Measurements from ENCODE around the gene CRB3. TPM values are rescaled to one million over a fixed set of nuclear protein-coding genes. Genes with fewer than 3 reads are reported as not detected.

Gene CRB3
- total and polyA plus RNA-seq, 9 donors, result 0.33 to 30.1 (median 1.4) TPM; not detected in 2

DNA sequence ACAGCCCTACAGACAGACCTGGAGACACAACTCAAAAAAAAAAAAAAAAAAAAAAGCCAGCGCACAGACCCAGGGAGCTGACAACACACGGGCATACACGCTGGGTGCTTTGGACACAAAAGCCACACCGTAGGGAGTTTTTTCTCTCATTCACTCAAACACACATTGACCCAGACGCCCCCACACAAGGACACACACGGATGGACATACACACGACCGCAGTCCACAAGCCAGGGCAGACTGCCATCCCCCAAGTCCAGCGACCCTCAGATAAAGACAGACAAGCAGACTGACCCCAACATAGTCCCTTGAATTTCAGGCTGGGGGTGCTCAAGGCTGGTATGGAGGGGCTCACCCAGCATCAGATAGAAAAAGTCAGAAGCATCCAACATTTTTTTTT lies 50.0 kb downstream of the CRB3 start:
- H3K4me1 ChIP-seq (ENCODE audit: insufficient read depth), result peaks cover 4% of the 10 kb centered on the region
- 39 to 45% (median 44%) methylated on average over 9 of the region's 9 CpGs for WGBS, 3 donors
- no peak overlapping the region for H3K4me3 ChIP-seq
- TF ChIP-seq POLR2A (IDR thresholded peaks at IDR 0.05) (no peak), CTCF (IDR thresholded peaks at IDR 0.05) (no peak), EP300 (IDR thresholded peaks at IDR 0.05) (no peak)
- H3K27me3 ChIP-seq, result no peaks in the 10 kb centered on the region
- intact Hi-C loops (cut with DNase I), result loop anchor here in 1 of 4 donors (10.0 kb wide), 1 partner anchor 351 kb away; no protein-coding TSS in a partner anchor
- H3K36me3 ChIP-seq, result no peaks in the 10 kb centered on the region
- no peak overlapping the region for H3K27ac ChIP-seq
- DNase-seq, result no peak
- no peaks in the 10 kb centered on the region for H3K9me3 ChIP-seq

DNA sequence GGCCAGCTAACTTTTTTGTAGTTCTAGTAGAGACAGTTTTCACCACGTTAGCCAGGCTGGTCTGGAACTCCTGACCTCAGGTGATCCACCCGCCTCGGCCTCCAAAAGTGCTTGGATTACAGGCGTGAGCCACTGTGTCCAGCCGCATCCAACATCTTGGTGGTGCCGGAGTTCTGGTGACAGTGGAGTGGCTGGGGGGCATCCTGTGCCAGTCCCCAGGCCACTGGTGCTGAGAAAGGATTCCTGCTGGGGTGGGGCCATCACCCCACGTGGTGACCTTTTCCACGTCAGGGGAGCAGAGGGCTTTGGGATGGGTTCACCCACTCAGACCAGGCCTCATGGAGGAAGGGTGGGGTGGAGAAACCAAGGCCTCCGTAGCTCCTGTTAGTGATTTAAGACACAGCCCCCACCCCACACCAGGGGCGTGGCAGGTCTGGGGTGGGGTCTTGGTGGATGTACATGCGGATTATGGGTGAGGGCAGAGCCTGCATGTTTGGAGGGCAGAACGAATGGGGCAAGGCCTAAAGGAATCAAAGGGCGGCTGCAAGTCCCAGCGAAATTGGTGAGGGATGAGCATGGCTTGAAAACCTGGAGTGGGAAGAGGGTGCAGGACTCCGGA lies 51.0 kb downstream of the CRB3 start:
- 80 to 86% (median 85%) methylated on average over 15 of the region's 15 CpGs for WGBS, 3 donors
- no peak for TF ChIP-seq EP300 (IDR thresholded peaks at IDR 0.05)
- no peak for TF ChIP-seq POLR2A (IDR thresholded peaks at IDR 0.05)
- TF ChIP-seq CTCF (IDR thresholded peaks at IDR 0.05), result no peak
- no peaks in the 10 kb centered on the region for H3K4me1 ChIP-seq (ENCODE audit: insufficient read depth)
- H3K27me3 ChIP-seq, result no peaks in the 10 kb centered on the region
- H3K27ac ChIP-seq, result no peak overlapping the region
- intact Hi-C loops (cut with DNase I), result loop anchor here in 1 of 4 donors (10.0 kb wide), 1 partner anchor 350 kb away; no protein-coding TSS in a partner anchor
- DNase-seq, result no peak
- H3K9me3 ChIP-seq, result no peaks in the 10 kb centered on the region
- no peaks in the 10 kb centered on the region for H3K36me3 ChIP-seq
- no peak overlapping the region for H3K4me3 ChIP-seq

GRCh38 chr19:6516018-6516658 lies 52.1 kb downstream of the CRB3 start:
- no peaks in the 10 kb centered on the region for H3K9me3 ChIP-seq
- no peaks in the 10 kb centered on the region for H3K27me3 ChIP-seq
- peak overlapping the region; percentile 48 for H3K4me3 ChIP-seq
- intact Hi-C loops (cut with DNase I), result loop anchor here in 1 of 4 donors (10.0 kb wide), 1 partner anchor 349 kb away; no protein-coding TSS in a partner anchor
- no peak overlapping the region for H3K27ac ChIP-seq
- H3K4me1 ChIP-seq (ENCODE audit: insufficient read depth), result no peaks in the 10 kb centered on the region
- H3K36me3 ChIP-seq, result no peaks in the 10 kb centered on the region
- 2 to 3% (median 2%) methylated on average over 26 of the region's 26 CpGs for WGBS, 3 donors
- peak; percentile 66 to 79 (median 74) for DNase-seq
- TF ChIP-seq POLR2A (IDR thresholded peaks at IDR 0.05) (no peak), CTCF (IDR thresholded peaks at IDR 0.05) (no peak), EP300 (IDR thresholded peaks at IDR 0.05) (no peak)

Small RNA genes within 50 kb of the gene (microRNA-seq; reads per million reads assigned to microRNA genes)
- 1.1 to 29.3 (median 3.4) reads per million in 3 donors for gene MIR3940

Small RNA genes within 50 kb of the gene (small RNA-seq; reads per million reads assigned to genes)
- not detected for gene AC010503.2

Other genes starting within 250 kb of the CRB3 start
- gene MLLT1, start 184.3 kb upstream of the CRB3 start, total RNA-seq, result 100 to 1,000 TPM in 3 of 7 donors, 10 to 100 TPM in 4; 16.3 to 116 (median 95.8) TPM
- gene MLLT1, start 184.3 kb upstream of the CRB3 start, polyA plus RNA-seq, result 10 to 100 TPM; 11.1 to 43.7 TPM
- under 1 TPM in 3 of 7 donors, not detected in 4; 0.15 to 0.37 (median 0.23) TPM for gene ACER1, start 130.7 kb upstream of the CRB3 start, total RNA-seq
- under 1 TPM in 1 of 2 donors, not detected in 1; 0.35 TPM for gene ACER1, start 130.7 kb upstream of the CRB3 start, polyA plus RNA-seq
- 10 to 100 TPM; 43.2 to 78.8 (median 54.1) TPM for gene CLPP, start 102.7 kb upstream of the CRB3 start, total RNA-seq
- 10 to 100 TPM; 12.9 to 46.1 TPM for gene CLPP, start 102.7 kb upstream of the CRB3 start, polyA plus RNA-seq
- gene ALKBH7, start 91.5 kb upstream of the CRB3 start, total RNA-seq, result 100 to 1,000 TPM in 3 of 7 donors, 10 to 100 TPM in 4; 66.7 to 118 (median 99.0) TPM
- 10 to 100 TPM in 1 of 2 donors, under 1 TPM in 1; 0.55 to 80.8 TPM for gene ALKBH7, start 91.5 kb upstream of the CRB3 start, polyA plus RNA-seq
- gene PSPN, start 88.3 kb upstream of the CRB3 start, total RNA-seq, result 1 to 10 TPM in 6 of 7 donors, under 1 TPM in 1; 0.72 to 2.8 (median 2.0) TPM
- 1 to 10 TPM; 1.2 TPM for gene PSPN, start 88.3 kb upstream of the CRB3 start, polyA plus RNA-seq
- 10 to 100 TPM; 41.2 to 95.0 (median 65.7) TPM for gene GTF2F1, start 71.1 kb upstream of the CRB3 start, total RNA-seq
- gene GTF2F1, start 71.1 kb upstream of the CRB3 start, polyA plus RNA-seq, result 10 to 100 TPM; 66.9 to 91.5 TPM
- gene KHSRP, start 39.5 kb upstream of the CRB3 start, total RNA-seq, result 100 to 1,000 TPM in 5 of 7 donors, 10 to 100 TPM in 2; 56.2 to 260 (median 253) TPM
- 100 to 1,000 TPM; 104 to 160 TPM for gene KHSRP, start 39.5 kb upstream of the CRB3 start, polyA plus RNA-seq
- gene SLC25A41, start 30.5 kb upstream of the CRB3 start, total RNA-seq, result under 1 TPM in 3 of 7 donors, not detected in 4; 0.20 to 0.52 (median 0.43) TPM
- gene SLC25A41, start 30.5 kb upstream of the CRB3 start, polyA plus RNA-seq, result under 1 TPM in 1 of 2 donors, not detected in 1; 0.38 TPM
- 10 to 100 TPM; 26.7 to 71.3 (median 43.8) TPM for gene SLC25A23, start 4.5 kb upstream of the CRB3 start, total RNA-seq
- gene SLC25A23, start 4.5 kb upstream of the CRB3 start, polyA plus RNA-seq, result 10 to 100 TPM; 30.0 to 74.0 TPM
- 1 to 10 TPM in 3 of 7 donors, under 1 TPM in 4; 0.72 to 2.3 (median 1.00) TPM for gene DENND1C, start 17.5 kb downstream of the CRB3 start, total RNA-seq
- 1 to 10 TPM in 1 of 2 donors, under 1 TPM in 1; 0.63 to 1.2 TPM for gene DENND1C, start 17.5 kb downstream of the CRB3 start, polyA plus RNA-seq
- gene TUBB4A, start 38.0 kb downstream of the CRB3 start, total RNA-seq, result 1 to 10 TPM in 3 of 7 donors, under 1 TPM in 2, not detected in 2; 0.88 to 6.4 (median 3.2) TPM
- 10 to 100 TPM in 1 of 2 donors, under 1 TPM in 1; 0.92 to 47.1 TPM for gene TUBB4A, start 38.0 kb downstream of the CRB3 start, polyA plus RNA-seq
- 1 to 10 TPM in 1 of 7 donors, under 1 TPM in 5, not detected in 1; 0.12 to 1.1 (median 0.44) TPM for gene TNFSF9, start 66.8 kb downstream of the CRB3 start, total RNA-seq
- under 1 TPM; 0.10 to 0.17 TPM for gene TNFSF9, start 66.8 kb downstream of the CRB3 start, polyA plus RNA-seq
- under 1 TPM in 1 of 7 donors, not detected in 6; 0.31 TPM for gene CD70, start 126.9 kb downstream of the CRB3 start, total RNA-seq
- gene CD70, start 126.9 kb downstream of the CRB3 start, polyA plus RNA-seq, result not detected
- gene TNFSF14, start 205.9 kb downstream of the CRB3 start, total RNA-seq, result 1 to 10 TPM in 6 of 7 donors, under 1 TPM in 1; 0.58 to 9.3 (median 3.7) TPM
- 1 to 10 TPM; 1.4 to 1.5 TPM for gene TNFSF14, start 205.9 kb downstream of the CRB3 start, polyA plus RNA-seq

Data from ovary (tissue), 9 donors.